Measurements from ENCODE around the gene ALOX5. TPM values are rescaled to one million over a fixed set of nuclear protein-coding genes. Genes with fewer than 3 reads are reported as not detected.

The ALOX5 gene
- total and polyA plus RNA-seq, 2 donors (not counting 1 experiment from before 2014, with no cell fraction given), result 354 to 888 TPM

DNA sequence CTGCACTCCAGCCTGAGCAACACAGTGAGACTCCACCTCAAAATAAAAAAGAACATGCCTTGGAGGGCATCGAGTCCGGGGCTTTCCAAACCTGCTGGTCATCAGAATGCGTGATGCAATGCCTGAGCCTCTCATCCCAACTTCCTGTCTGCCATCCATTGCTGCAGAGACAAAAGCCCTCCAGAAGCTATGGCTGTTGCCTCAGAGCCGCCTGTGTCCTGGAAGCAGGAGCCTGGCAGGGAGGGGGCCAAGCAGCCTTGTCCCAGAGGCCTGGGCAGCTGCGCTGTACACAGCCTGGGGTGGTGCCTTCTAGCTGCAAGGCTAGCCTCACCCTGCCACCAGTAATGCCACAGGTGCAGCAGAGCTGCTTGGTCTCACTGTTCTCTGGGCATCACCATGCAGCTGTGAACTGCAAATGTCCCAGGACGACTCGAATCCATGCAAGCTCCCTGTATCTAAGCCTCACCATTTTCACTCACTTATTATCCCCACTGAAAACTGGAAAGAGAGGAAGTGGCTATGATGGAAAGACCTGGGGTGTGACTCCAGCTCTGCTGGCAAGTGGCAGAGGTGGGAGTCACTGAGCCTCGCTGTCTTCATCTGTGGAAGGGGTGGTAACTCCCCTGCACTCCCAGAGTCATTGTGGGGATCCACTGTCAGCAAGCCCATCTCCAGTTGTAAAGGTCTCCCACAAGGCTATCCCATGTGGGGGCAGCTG, 7.0 kb downstream of the ALOX5 start:
- POLR2A ChIA-PET, result no interaction called here
- Mint-ChIP-seq H3K27ac (peak overlapping the region; percentile 20), H3K4me3 (no peak overlapping the region), H3K4me1 (peaks cover 61% of the 10 kb centered on the region), H3K9me3 (ENCODE audit: insufficient read depth) (no peaks in the 10 kb centered on the region), H3K27me3 (no peaks in the 10 kb centered on the region)
- Histone ChIP-seq H4K20me1 (ENCODE audit: control insufficient read depth, insufficient read depth, low read length, poor library complexity, severe bottlenecking) (peaks cover 94% of the 10 kb centered on the region), H2AFZ (ENCODE audit: insufficient read depth, low read depth, low read length, poor library complexity, severe bottlenecking) (no peak overlapping the region), H3K4me3 (ENCODE audit: control extremely low read depth in 1 of 5, extremely low read depth in 1 of 5, insufficient read depth in 1 of 5, low read depth in 2 of 5, low read length in 4 of 5) (no peak overlapping the region), H3K9me3 (ENCODE audit: control extremely low read depth in 1 of 3, control insufficient read depth in 2 of 3, insufficient read depth in 1 of 3, low read length in 2 of 3) (no peaks in the 10 kb centered on the region), H3K36me3 (replicated peaks in 1 of 2; ENCODE audit: control extremely low read depth in 1 of 2, control insufficient read depth in 1 of 2, extremely low read depth in 1 of 2, insufficient read depth in 2 of 2, low read length in 1 of 2) (peaks cover 22 to 81% of the 10 kb centered on the region in 2 experiments), H3K27me3 (replicated peaks in 1 of 4; ENCODE audit: control extremely low read depth in 1 of 4, control insufficient read depth in 3 of 4, insufficient read depth in 4 of 4, low read length in 3 of 4) (no peaks in the 10 kb centered on the region), H3K79me2 (ENCODE audit: control insufficient read depth, insufficient read depth, low read length) (peaks cover 96% of the 10 kb centered on the region), H3K27ac (ENCODE audit: low read length in 2 of 2) (no peak overlapping the region), H3K4me1 (ENCODE audit: control insufficient read depth in 2 of 2, insufficient read depth in 2 of 2, low read length in 2 of 2) (peaks cover 32 to 45% of the 10 kb centered on the region in 2 donors), H3K4me2 (replicated peaks; ENCODE audit: low read depth, low read length, poor library complexity, severe bottlenecking) (no peak overlapping the region), H3K9ac (ENCODE audit: low read length) (no peak overlapping the region)
- CTCF ChIA-PET, result interaction anchor here (1.4 kb wide), 1 partner anchor 38 kb away, joined by 3 read pairs; no protein-coding TSS in a partner anchor
- no peak for DNase-seq
- intact Hi-C loops (cut with micrococcal nuclease), result no loop called here
- TF ChIP-seq EZH2 (IDR thresholded peaks at IDR 0.05; ENCODE audit: borderline replicate concordance, insufficient read depth, low read depth, low read length, poor library complexity, severe bottlenecking) (no peak), CTCF (IDR thresholded peaks at IDR 0.05) (no peak)
- ATAC-seq (ENCODE audit: low read depth), result no peak
- WGBS (ENCODE audit: insufficient coverage), result 96% methylated on average over 6 of the region's 8 CpGs

GRCh38 chr10:45382591-45382990, 8.6 kb downstream of the ALOX5 start:
- peaks cover 19 to 31% of the 10 kb centered on the region in 2 donors for H3K4me1 ChIP-seq (ENCODE audit: control insufficient read depth in 2 of 2, insufficient read depth in 2 of 2, low read length in 2 of 2)
- ATAC-seq (ENCODE audit: low read depth), result no peak

More at GRCh38 chr10:45382591-45382990, 8.6 kb downstream of the ALOX5 start:
- Histone ChIP-seq H3K27ac (ENCODE audit: low read length in 2 of 2) (no peak overlapping the region), H3K4me3 (ENCODE audit: control extremely low read depth in 1 of 5, extremely low read depth in 1 of 5, insufficient read depth in 1 of 5, low read depth in 2 of 5, low read length in 4 of 5) (no peak overlapping the region), H3K4me2 (replicated peaks; ENCODE audit: low read depth, low read length, poor library complexity, severe bottlenecking) (no peak overlapping the region), H3K79me2 (ENCODE audit: control insufficient read depth, insufficient read depth, low read length) (peaks cover 96% of the 10 kb centered on the region), H3K9ac (ENCODE audit: low read length) (no peak overlapping the region), H3K36me3 (replicated peaks in 1 of 2; ENCODE audit: control extremely low read depth in 1 of 2, control insufficient read depth in 1 of 2, extremely low read depth in 1 of 2, insufficient read depth in 2 of 2, low read length in 1 of 2) (peaks cover 31 to 89% of the 10 kb centered on the region in 2 experiments), H3K9me3 (ENCODE audit: control extremely low read depth in 1 of 3, control insufficient read depth in 2 of 3, insufficient read depth in 1 of 3, low read length in 2 of 3) (no peaks in the 10 kb centered on the region), H4K20me1 (ENCODE audit: control insufficient read depth, insufficient read depth, low read length, poor library complexity, severe bottlenecking) (peaks cover 94% of the 10 kb centered on the region), H2AFZ (ENCODE audit: insufficient read depth, low read depth, low read length, poor library complexity, severe bottlenecking) (no peak overlapping the region), H3K27me3 (replicated peaks in 1 of 4; ENCODE audit: control extremely low read depth in 1 of 4, control insufficient read depth in 3 of 4, insufficient read depth in 4 of 4, low read length in 3 of 4) (no peaks in the 10 kb centered on the region)
- CTCF ChIA-PET, result no interaction called here
- no peak for DNase-seq
- no peak overlapping the region for H3K4me3 Mint-ChIP-seq
- no peak overlapping the region for H3K27ac Mint-ChIP-seq
- 97% methylated on average over 17 of the region's 17 CpGs for WGBS (ENCODE audit: insufficient coverage)
- no peaks in the 10 kb centered on the region for H3K27me3 Mint-ChIP-seq
- H3K4me1 Mint-ChIP-seq, result peaks cover 45% of the 10 kb centered on the region
- TF ChIP-seq CTCF (IDR thresholded peaks at IDR 0.05) (no peak), EZH2 (IDR thresholded peaks at IDR 0.05; ENCODE audit: borderline replicate concordance, insufficient read depth, low read depth, low read length, poor library complexity, severe bottlenecking) (no peak)
- POLR2A ChIA-PET, result no interaction called here
- no peaks in the 10 kb centered on the region for H3K9me3 Mint-ChIP-seq (ENCODE audit: insufficient read depth)
- intact Hi-C loops (cut with micrococcal nuclease), result no loop called here
